ENCODE measurements around the gene P4HA1.

DNA sequence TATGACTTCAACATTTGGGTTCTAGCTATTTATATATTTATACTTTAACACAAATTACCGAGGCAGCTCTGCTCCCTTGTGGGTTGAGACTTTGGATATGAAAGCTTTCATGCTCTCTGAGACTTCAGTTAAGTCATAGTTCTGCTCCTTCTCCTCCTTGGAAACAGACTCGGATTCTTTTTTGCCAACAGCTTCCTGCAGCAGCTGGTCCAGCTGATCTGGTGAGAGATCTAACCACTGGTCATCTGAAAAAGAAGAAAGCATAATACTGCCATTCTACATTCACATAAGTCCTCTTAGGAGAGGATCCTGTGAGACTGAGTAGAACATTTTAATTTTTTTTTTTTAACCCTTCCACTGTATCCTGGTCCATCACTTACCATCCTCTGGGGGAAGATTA lies 42.6 kb upstream of the P4HA1 start:
- no peak for TF ChIP-seq GATA3 (IDR thresholded peaks at IDR 0.05; ENCODE audit: low read depth, low read length)
- TF ChIP-seq GATA2 (IDR thresholded peaks at IDR 0.05; ENCODE audit: low read depth, low read length), result no peak
